Activated T-cell treated with anti-CD3 and anti-CD28 coated beads, Interleukin-2, amount 50 U/mL, for 24 hours (primary cell): ENCODE results near the gene ZC3H15.
"Not testable (repeated sequence)": the region's sequence is repeated elsewhere in the genome, so short reads cannot be mapped to it uniquely, and the experiment has no call there.

Experiments used
- DNase-seq: peaks from one replicate; pipeline ENCODE4 v3.0.0-alpha.2; 2020
- H3K27ac Mint-ChIP-seq: 2 replicates; pipeline ENCODE4 v1.8.0; 2020; ENCODE audit warnings: mild to moderate bottlenecking, mixed read lengths
- H3K27me3 Mint-ChIP-seq: 2 replicates; pipeline ENCODE4 v1.8.0; 2020; ENCODE audit warnings: mixed read lengths
- H3K36me3 Mint-ChIP-seq: 2 replicates; pipeline ENCODE4 v1.8.0; 2020; ENCODE audit warnings: low read depth, mixed read lengths
- H3K4me1 Mint-ChIP-seq: 2 replicates; pipeline ENCODE4 v1.8.0; 2020; ENCODE audit warnings: low read depth, mixed read lengths
- H3K4me3 Mint-ChIP-seq: 2 replicates; pipeline ENCODE4 v1.8.0; 2020; ENCODE audit warnings: mild to moderate bottlenecking, moderate library complexity, mixed read lengths
- H3K9me3 Mint-ChIP-seq: 2 replicates; pipeline ENCODE4 v1.8.0; 2020; ENCODE audit warnings: mixed read lengths

ZC3H15 gene

DNA sequence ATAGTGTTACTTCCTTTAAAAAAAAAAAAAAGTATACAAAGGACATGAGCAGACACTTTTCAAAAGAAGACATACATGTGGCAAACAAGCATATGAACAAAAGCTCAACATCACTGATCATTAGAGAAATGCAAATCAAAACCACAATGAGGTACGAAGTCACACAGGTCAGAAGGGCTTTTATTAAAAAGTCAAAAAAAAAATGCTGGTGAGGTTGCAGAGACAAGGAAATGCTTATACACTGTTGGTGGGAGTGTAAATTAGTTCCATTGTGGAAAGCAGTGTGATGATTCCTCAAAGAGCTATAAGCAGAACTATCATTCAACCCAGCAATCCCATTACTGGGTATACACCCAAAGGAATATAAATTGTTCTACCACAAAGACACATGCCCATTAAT lies 11.8 kb upstream of the ZC3H15 start:
- not testable (repeated sequence) for H3K27me3 Mint-ChIP-seq, DNase-seq, H3K4me1 Mint-ChIP-seq, H3K9me3 Mint-ChIP-seq, H3K27ac Mint-ChIP-seq, H3K4me3 Mint-ChIP-seq, H3K36me3 Mint-ChIP-seq

DNA sequence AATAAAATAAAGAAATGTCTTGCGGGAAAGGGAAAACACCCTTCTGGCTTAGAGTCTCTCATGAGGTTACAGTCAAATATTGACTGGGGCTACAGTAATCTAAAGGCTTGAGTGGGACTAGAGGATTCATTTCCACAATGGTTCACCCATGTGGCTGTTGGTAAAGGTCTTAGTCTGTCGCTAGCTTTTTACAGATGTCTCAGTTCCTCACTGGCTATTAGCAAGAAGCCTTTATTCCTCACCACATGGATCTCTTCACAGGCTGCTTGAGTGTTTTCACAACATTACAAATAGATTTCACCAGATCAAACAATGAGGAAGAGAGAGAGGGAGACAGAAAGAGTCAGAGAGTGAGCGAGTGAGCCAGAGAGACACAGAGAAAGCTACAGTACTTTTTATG lies 8.3 kb upstream of the ZC3H15 start:
- Mint-ChIP-seq H3K27ac (no peak overlapping the region), H3K4me3 (no peak overlapping the region), H3K9me3 (no peaks in the 10 kb centered on the region), H3K36me3 (peaks cover 7% of the 10 kb centered on the region), H3K4me1 (peaks cover 6% of the 10 kb centered on the region), H3K27me3 (no peaks in the 10 kb centered on the region)
- DNase-seq = no peak

DNA sequence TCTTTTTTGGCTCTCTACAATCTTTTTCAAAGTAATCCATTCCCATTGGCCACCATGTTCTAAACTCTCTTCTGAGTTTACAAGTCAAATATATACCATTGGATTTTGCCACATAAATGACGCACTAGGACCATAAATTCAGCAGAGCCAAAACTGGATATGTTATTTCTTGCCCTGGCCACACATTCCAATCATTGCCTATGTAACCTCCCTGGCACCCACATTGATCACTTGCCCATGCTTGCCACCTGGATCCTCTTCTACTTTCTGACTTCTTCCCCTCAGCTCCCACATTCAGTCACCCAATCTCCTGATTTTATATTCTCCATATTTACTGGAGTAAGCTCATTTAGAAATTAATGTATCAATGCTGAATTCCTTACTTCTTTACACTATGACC lies 5.1 kb upstream of the ZC3H15 start:
- DNase-seq = no peak
- H3K4me1 Mint-ChIP-seq = peaks cover 28% of the 10 kb centered on the region
- no peak overlapping the region for H3K4me3 Mint-ChIP-seq
- H3K9me3 Mint-ChIP-seq = no peaks in the 10 kb centered on the region
- no peaks in the 10 kb centered on the region for H3K27me3 Mint-ChIP-seq
- H3K36me3 Mint-ChIP-seq = peaks cover 8% of the 10 kb centered on the region
- H3K27ac Mint-ChIP-seq = no peak overlapping the region

DNA sequence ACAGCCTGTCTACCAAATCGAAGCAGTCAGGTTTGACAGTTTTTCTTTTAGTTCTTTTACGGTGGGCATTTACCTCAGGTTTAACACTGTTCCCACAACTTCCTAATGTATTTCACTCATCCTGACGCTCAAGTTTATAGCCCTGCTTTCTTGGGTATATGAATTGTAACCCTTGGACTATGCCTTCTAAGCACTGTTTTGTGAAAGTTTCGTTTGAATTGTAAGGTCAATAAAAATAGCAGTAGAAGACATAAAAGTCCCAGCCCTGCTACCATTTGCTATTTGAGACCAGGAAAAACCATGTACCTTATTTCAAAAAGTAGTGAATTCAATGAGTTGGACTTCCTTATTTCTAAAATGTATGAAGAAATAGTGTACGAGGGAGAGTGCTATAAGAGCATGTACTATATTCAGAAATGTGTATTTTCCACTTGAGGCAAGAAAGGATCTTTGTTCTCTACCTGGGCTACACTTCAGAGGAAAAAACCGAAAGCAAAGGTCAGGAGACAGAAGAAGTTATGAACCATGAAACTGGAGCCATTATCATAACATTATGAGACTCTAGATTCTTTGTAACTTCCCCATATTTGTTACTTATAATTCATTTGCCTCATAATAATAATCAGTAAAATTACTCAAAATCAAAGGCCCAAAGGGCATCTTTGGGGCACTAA lies 1.9 kb upstream of the ZC3H15 start:
- Mint-ChIP-seq H3K4me3 (peak overlapping the region; percentile 95), H3K27me3 (no peaks in the 10 kb centered on the region), H3K9me3 (no peaks in the 10 kb centered on the region), H3K27ac (peak overlapping the region; percentile 9), H3K36me3 (peaks cover 36% of the 10 kb centered on the region), H3K4me1 (peaks cover 43% of the 10 kb centered on the region)
- no peak for DNase-seq

DNA sequence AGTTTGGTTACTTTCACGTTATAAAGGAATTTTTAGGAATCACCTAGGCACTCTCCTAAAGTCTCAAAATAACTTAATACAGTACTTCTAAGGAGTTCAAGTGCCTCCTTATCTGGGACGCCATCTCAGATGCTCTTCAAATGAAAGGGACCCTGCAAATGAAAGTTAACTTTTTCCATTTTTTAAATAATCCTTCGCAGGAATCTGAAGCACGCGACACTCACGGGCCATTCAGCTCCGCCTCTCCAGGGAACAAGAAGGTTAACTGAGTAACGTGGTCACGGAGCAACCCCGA lies 537 bp upstream of the ZC3H15 start:
- no peak for DNase-seq
- no peaks in the 10 kb centered on the region for H3K9me3 Mint-ChIP-seq
- no peaks in the 10 kb centered on the region for H3K27me3 Mint-ChIP-seq
- peaks cover 56% of the 10 kb centered on the region for H3K4me1 Mint-ChIP-seq
- H3K27ac Mint-ChIP-seq = peak overlapping the region; percentile 98
- H3K36me3 Mint-ChIP-seq = peaks cover 49% of the 10 kb centered on the region
- peak overlapping the region; percentile 95 for H3K4me3 Mint-ChIP-seq

DNA sequence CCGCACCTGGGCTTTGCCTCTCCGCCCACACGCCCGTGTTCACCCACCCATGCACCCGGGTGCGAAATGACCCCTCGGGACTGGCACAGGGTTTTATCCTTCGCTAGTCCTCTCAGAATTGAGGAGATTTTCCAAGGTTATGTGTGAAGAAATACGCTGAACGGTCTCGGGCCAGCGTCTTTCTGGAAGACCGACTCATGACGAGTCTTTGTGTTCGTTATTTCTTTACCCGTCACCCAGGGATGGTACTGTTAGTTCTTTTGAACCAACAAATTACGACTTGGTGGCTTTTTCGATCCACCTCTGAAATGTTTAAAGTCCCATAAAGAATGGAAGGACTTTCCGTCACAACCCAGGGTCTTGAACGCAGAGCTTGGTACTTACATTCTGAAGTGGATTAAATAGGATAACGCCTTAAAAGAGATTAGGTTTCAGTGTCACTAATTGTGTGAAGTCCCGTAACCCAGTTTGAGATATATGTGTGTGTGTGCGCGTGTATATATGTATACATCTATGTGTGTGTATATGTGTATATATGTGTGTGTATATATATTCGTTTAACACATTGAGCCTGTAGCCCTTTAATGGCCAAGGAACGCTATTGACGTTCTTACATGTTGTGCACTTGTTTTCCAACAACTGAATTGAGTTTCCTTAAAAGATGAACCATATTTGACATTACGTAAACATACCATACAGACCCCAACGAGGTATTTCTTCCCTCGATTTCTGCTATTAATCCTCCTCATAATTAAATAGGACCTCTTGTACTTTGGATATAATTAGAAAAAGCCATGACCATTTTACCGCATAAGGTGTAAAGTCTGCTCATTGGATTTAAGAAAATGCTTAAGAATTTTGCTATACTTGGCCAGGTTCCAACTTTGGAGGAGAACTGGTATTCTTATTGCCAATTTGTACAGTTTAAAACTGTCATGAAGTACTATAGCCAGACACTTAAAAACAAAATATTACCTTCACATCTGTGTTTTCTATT lies 889 bp downstream of the ZC3H15 start:
- Mint-ChIP-seq H3K4me3 (peak overlapping the region; percentile 95), H3K27me3 (no peaks in the 10 kb centered on the region), H3K4me1 (peaks cover 70% of the 10 kb centered on the region), H3K9me3 (no peaks in the 10 kb centered on the region), H3K36me3 (peaks cover 62% of the 10 kb centered on the region), H3K27ac (peak overlapping the region; percentile 98)
- no peak for DNase-seq

DNA sequence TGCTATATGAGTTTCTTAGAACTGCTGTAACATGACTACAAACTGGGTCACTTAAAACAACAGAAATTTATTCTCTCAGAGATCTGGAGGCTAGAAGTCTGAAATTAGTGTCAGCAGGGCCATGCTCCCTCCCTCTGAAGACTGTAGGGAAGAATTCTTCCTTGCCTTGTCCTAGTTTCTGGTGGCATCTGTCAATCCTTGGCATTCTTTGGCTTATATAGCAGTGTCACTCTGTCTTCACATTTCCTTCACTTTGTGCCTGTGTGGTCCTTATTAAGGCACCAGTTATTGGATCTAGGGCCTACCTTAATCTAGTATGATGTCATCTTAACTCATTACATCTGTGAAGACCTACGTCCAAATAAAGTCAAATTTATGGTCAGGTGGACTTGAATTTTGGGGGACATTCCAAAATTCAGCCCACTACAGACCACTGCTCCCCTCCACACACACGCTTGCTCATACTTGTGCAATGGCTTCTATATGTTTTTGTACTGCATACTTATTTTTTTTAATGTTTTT lies 7.6 kb downstream of the ZC3H15 start:
- peaks cover 80% of the 10 kb centered on the region for H3K4me1 Mint-ChIP-seq
- H3K4me3 Mint-ChIP-seq = no peak overlapping the region
- H3K27ac Mint-ChIP-seq = peak overlapping the region; percentile 67
- peaks cover 88% of the 10 kb centered on the region for H3K36me3 Mint-ChIP-seq
- no peaks in the 10 kb centered on the region for H3K9me3 Mint-ChIP-seq
- H3K27me3 Mint-ChIP-seq = no peaks in the 10 kb centered on the region
- no peak for DNase-seq

DNA sequence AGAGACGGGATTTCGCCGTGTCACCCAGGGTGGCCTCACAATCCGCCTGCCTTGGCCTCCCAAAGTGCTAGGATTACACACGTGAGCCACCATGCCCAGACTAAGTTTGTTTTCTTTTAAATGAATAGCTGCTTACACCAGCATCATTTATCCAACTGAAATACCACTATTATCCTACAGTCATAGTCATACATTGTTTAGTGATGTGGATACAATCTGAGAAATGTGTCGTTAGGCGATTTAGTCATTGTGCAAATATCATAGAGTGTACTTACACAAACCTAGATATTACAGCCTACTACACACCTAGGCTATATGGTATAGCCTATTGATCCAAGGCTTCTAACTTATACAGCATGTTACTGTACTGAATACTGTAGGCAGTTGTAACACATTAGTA lies 10.3 kb downstream of the ZC3H15 start:
- Mint-ChIP-seq H3K4me1 (peaks cover 68% of the 10 kb centered on the region), H3K27me3 (no peaks in the 10 kb centered on the region), H3K4me3 (no peak overlapping the region), H3K27ac (peak overlapping the region; percentile 14), H3K36me3 (peaks cover 86% of the 10 kb centered on the region), H3K9me3 (no peaks in the 10 kb centered on the region)
- no peak for DNase-seq

DNA sequence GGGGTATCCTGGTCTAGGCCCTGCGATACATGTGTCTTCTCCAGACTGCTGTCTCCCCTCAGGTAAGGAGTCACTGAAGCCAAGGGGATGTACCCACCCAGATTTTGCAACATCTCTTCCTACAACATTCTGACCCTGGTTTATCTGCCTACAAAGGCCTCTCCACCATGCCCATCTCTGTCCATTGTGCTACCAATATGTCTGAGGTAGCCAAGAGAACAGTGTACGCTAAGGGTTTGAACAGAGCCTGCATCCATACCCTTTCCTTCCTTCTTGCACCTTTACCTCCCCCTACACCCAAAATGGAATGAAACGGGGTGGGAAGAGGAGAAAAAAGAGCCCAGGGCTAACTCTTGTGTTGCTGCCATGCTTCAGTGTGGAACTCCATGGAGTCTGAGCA lies 11.9 kb downstream of the ZC3H15 start:
- Mint-ChIP-seq H3K4me3 (no peak overlapping the region), H3K36me3 (peaks cover 87% of the 10 kb centered on the region), H3K27ac (peak overlapping the region; percentile 41), H3K27me3 (no peaks in the 10 kb centered on the region), H3K9me3 (no peaks in the 10 kb centered on the region), H3K4me1 (peaks cover 54% of the 10 kb centered on the region)
- DNase-seq = no peak

DNA sequence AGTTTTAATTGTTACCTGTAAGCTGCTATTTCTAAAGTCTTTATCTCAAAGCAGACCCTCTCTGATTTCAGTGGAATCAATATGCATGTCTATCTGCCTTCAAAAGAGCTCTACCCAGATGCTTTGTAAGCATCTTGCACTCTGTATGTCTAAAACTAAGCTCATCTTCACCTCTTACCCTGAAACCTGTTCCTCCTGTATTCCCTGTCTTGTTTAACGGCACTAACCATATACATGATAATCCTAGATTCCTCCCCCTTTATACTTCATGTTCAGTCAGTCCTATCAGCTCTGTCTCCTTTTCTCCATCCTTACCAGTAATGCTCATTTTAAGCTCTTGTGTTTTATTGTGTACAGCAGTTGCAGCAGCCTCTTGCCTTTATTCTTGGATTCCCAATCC lies 12.8 kb downstream of the ZC3H15 start:
- Mint-ChIP-seq H3K27ac (peak overlapping the region; percentile 37), H3K27me3 (no peaks in the 10 kb centered on the region), H3K9me3 (no peaks in the 10 kb centered on the region), H3K4me1 (peaks cover 51% of the 10 kb centered on the region), H3K36me3 (peaks cover 87% of the 10 kb centered on the region), H3K4me3 (no peak overlapping the region)
- no peak for DNase-seq

DNA sequence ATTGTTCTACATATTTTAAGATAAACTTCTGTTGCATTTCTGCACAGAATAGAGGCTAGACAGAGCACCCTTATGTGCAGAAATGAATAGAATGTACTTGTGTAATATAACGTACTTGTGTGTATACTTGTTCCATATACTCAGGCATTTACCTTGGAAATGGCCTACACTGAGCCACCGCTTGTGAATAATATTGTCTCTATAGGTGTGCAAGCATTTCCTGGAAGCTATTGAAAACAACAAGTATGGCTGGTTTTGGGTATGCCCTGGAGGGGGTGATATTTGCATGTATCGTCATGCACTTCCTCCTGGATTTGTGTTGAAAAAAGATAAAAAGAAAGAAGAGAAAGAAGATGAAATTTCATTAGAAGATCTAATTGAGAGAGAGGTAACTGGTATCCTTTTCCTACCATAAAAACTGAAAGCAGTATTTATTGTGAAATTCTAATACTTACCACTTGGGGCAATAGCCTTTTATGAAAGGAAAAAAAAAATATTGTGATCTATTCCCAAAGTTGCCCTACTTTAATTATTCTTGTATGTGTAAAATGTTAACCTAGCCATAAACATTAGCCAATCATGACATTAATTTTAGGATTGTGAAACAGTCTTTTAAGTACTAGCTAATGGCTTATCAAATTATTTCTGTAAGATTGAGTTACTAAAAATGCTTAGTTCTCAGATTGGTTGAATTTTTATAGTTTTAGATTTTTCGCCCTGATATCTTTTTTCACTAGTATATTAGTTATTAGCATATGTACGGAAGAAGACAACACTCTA lies 18.0 kb downstream of the ZC3H15 start:
- H3K36me3 Mint-ChIP-seq = peaks cover 94% of the 10 kb centered on the region

DNA sequence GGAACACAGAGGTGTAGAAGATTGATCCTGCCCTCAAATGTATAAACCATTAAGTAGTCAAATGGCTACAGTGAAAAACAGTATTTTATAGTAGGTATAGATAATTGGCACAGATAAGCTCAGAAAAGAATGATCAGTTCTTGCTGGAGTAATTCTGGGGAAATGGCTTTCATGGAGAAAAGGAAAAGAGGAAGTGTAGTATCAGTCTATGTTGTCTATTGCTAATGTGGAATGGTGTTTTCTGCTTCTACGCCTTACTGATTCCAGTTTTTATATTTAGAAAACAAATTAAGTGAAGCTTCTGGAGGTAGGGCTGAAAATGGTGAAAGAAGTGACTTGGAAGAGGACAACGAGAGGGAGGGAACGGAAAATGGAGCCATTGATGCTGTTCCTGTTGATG lies 22.2 kb downstream of the ZC3H15 start:
- DNase-seq = no peak
- peak overlapping the region; percentile 4 for H3K27ac Mint-ChIP-seq
- peaks cover 16% of the 10 kb centered on the region for H3K4me1 Mint-ChIP-seq
- H3K4me3 Mint-ChIP-seq = no peak overlapping the region
- no peaks in the 10 kb centered on the region for H3K27me3 Mint-ChIP-seq
- H3K9me3 Mint-ChIP-seq = no peaks in the 10 kb centered on the region
- peaks cover 94% of the 10 kb centered on the region for H3K36me3 Mint-ChIP-seq

More for the DNA sequence above, 18.0 kb downstream of the ZC3H15 start:
- H3K4me1 Mint-ChIP-seq = peaks cover 30% of the 10 kb centered on the region
- H3K27me3 Mint-ChIP-seq = no peaks in the 10 kb centered on the region
- DNase-seq = no peak
- peak overlapping the region; percentile 53 for H3K27ac Mint-ChIP-seq
- no peak overlapping the region for H3K4me3 Mint-ChIP-seq
- H3K9me3 Mint-ChIP-seq = no peaks in the 10 kb centered on the region

DNA sequence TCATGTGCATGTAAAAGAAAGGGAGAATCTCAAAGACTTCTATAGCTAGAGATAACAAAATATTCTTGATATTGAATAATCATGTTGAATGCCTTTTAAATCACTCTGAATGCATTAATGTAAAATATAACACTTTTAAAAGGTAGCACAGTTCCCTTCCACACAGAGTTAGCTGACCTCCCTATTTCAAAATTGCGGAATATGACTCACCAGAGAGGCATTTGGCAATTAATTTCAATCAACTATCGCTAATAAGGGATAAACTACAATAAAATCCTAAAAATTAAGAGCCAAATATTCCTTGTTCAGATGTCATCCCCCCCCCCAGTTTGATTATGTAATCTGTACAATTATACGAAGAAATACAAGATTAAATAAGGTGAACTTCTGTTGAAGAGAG lies 29.3 kb downstream of the ZC3H15 start:
- no peak for DNase-seq
- H3K27me3 Mint-ChIP-seq = no peaks in the 10 kb centered on the region
- H3K36me3 Mint-ChIP-seq = peaks cover 80% of the 10 kb centered on the region
- H3K4me3 Mint-ChIP-seq = no peak overlapping the region
- peaks cover 3% of the 10 kb centered on the region for H3K4me1 Mint-ChIP-seq
- H3K27ac Mint-ChIP-seq = no peak overlapping the region
- no peaks in the 10 kb centered on the region for H3K9me3 Mint-ChIP-seq

DNA sequence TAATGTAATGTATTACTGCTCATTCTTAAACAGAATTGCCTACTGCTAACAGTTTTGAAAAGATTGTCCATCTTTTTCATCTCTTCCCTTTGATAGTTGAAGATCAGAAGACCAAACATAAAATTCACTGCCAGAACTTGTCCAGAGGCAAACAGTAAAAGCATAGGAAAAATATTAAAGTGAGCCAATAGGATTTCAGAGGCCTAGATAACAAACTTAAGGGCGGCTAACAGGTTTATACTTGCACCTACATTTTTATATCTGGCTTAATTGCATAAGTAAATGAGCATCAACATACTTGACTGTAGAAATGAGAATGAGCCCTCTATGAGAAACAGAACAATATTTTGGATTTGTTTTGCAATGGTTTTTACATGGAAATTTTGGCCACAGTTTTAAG lies 30.3 kb downstream of the ZC3H15 start:
- Mint-ChIP-seq H3K36me3 (peaks cover 82% of the 10 kb centered on the region), H3K27ac (no peak overlapping the region), H3K4me3 (no peak overlapping the region), H3K9me3 (no peaks in the 10 kb centered on the region), H3K27me3 (no peaks in the 10 kb centered on the region), H3K4me1 (peaks cover 3% of the 10 kb centered on the region)
- DNase-seq = no peak
